A204.1 (cell line): ENCODE data around the gene SLC43A3.

ENCODE experiments used
- FAIRE-seq: peaks from 2 replicates; lab custom pipeline; 2012; peaks lifted over from hg19 to GRCh38; lab: Jason Lieb, UNC

Gene SLC43A3

GRCh38 chr11:57357310-57357709, 69.6 kb downstream of the SLC43A3 start:
- FAIRE-seq = no peak
